GM12873 (cell line): ENCODE measurements around the gene SPAM1.

Experiments used
- CTCF ChIP-seq: IDR thresholded peaks from 2 replicates; pipeline ENCODE4 v1.5.1; 2012; ENCODE audit warnings: low read depth, mild to moderate bottlenecking, moderate library complexity, low read length, control low read depth; ENCODE audit not compliant: insufficient read depth; ENCODE audit errors: missing control alignments

SPAM1 gene

GRCh38 chr7:123924941-123925340 lies at the start of gene SPAM1:
Gene SPAM1 (plus strand): TSS chr7:123925241. CDS start chr7:123953571, 28,330 bp downstream.
- no peak for TF ChIP-seq CTCF

GRCh38 chr7:123876557-123877256 lies 48.3 kb upstream of the SPAM1 start:
- no peak for TF ChIP-seq CTCF

GRCh38 chr7:123879628-123880027 lies 45.4 kb upstream of the SPAM1 start:
- TF ChIP-seq CTCF = no peak

GRCh38 chr7:123881300-123881699 lies 43.7 kb upstream of the SPAM1 start:
- TF ChIP-seq CTCF = no peak

GRCh38 chr7:123883154-123883553 lies 41.9 kb upstream of the SPAM1 start:
- no peak for TF ChIP-seq CTCF

GRCh38 chr7:123888192-123888591 lies 36.8 kb upstream of the SPAM1 start:
- TF ChIP-seq CTCF = no peak

- no peak for TF ChIP-seq CTCF
Observed at GRCh38 chr7:123901101-123901500, 23.9 kb upstream of the SPAM1 start.
